Trophoblast cell (in vitro differentiated cells and primary cell): ENCODE measurements around the gene TMEM126B.

Experiments
- DNase-seq, 2 donors: peaks; one replicate each; pipeline ENCODE4 v3.0.0-alpha.2; 2016
- H2AFZ ChIP-seq: 2 replicates; pipeline ENCODE4 v1.6.1; 2013; ENCODE audit warnings: low read length, moderate library complexity, mild to moderate bottlenecking; ENCODE audit not compliant: insufficient read depth, poor library complexity
- H2AK5ac ChIP-seq: 2 replicates; pipeline ENCODE4 v1.6.1; 2013; ENCODE audit warnings: mild to moderate bottlenecking, low read length
- H2BK120ac ChIP-seq: 2 replicates; pipeline ENCODE4 v1.6.1; 2013; ENCODE audit warnings: low read length, mild to moderate bottlenecking, moderate library complexity; ENCODE audit not compliant: insufficient read depth, poor library complexity
- H2BK12ac ChIP-seq: 2 replicates; pipeline ENCODE4 v1.6.1; 2013; ENCODE audit warnings: mild to moderate bottlenecking, low read length, moderate library complexity
- H2BK5ac ChIP-seq: 2 replicates; pipeline ENCODE4 v1.6.1; 2013; ENCODE audit warnings: low read length, low read depth, moderate library complexity, mild to moderate bottlenecking; ENCODE audit not compliant: poor library complexity
- H3K14ac ChIP-seq: 2 replicates; pipeline ENCODE4 v1.6.1; 2013; ENCODE audit warnings: mild to moderate bottlenecking, low read length
- H3K18ac ChIP-seq: 2 replicates; pipeline ENCODE4 v1.6.1; 2013; ENCODE audit warnings: mild to moderate bottlenecking, low read length
- H3K23ac ChIP-seq: 2 replicates; pipeline ENCODE4 v1.6.1; 2013; ENCODE audit warnings: low read length
- H3K27ac ChIP-seq: 2 replicates; pipeline ENCODE4 v1.5.1; 2013; ENCODE audit warnings: low read depth, mild to moderate bottlenecking, inconsistent platforms, low read length, moderate library complexity
- H3K27me3 ChIP-seq: 2 replicates; pipeline ENCODE4 v1.6.1; 2013; ENCODE audit warnings: inconsistent platforms, mild to moderate bottlenecking, low read length, moderate library complexity; ENCODE audit not compliant: insufficient read depth
- H3K36me3 ChIP-seq, 2 experiments: 1 replicate in 1 of 2; 2 replicates in 1 of 2; pipeline ENCODE4 v1.6.1; 2013; ENCODE audit warnings: low read length in 2 of 2, mild to moderate bottlenecking in 2 of 2, moderate library complexity in 1 of 2; ENCODE audit not compliant: insufficient read depth in 2 of 2, control insufficient read depth in 1 of 2
- H3K4ac ChIP-seq: 2 replicates; pipeline ENCODE4 v1.6.1; 2013; ENCODE audit warnings: low read depth, mild to moderate bottlenecking, low read length, moderate library complexity
- H3K4me1 ChIP-seq, 2 experiments: 1 replicate in 1 of 2; 2 replicates in 1 of 2; pipeline ENCODE4 v1.6.1; 2013; ENCODE audit warnings: low read length in 2 of 2, mild to moderate bottlenecking in 2 of 2, moderate library complexity in 1 of 2; ENCODE audit not compliant: insufficient read depth in 2 of 2, control insufficient read depth in 1 of 2
- H3K4me2 ChIP-seq: 2 replicates; pipeline ENCODE4 v1.6.1; 2013; ENCODE audit warnings: inconsistent platforms, mild to moderate bottlenecking, low read length, moderate library complexity
- H3K4me3 ChIP-seq: 2 replicates; pipeline ENCODE4 v1.5.1; 2013; ENCODE audit warnings: mild to moderate bottlenecking, low read depth, low read length, inconsistent platforms
- H3K79me1 ChIP-seq: one replicate; pipeline ENCODE4 v1.6.1; 2013; ENCODE audit warnings: low read length
- H3K79me2 ChIP-seq: 2 replicates; pipeline ENCODE4 v1.6.1; 2013; ENCODE audit warnings: low read length, mild to moderate bottlenecking; ENCODE audit not compliant: control insufficient read depth, insufficient read depth, poor library complexity
- H3K9ac ChIP-seq: 2 replicates; pipeline ENCODE4 v1.6.1; 2013; ENCODE audit warnings: mild to moderate bottlenecking, low read length
- H3K9me3 ChIP-seq: 2 replicates; pipeline ENCODE4 v1.6.1; 2013; ENCODE audit warnings: low read depth, mild to moderate bottlenecking, control low read depth, inconsistent platforms, low read length; ENCODE audit not compliant: insufficient read depth
- H4K12ac ChIP-seq: 2 replicates; pipeline ENCODE4 v1.6.1; 2013; ENCODE audit warnings: low read depth, mild to moderate bottlenecking, low read length, moderate library complexity
- H4K8ac ChIP-seq: 2 replicates; pipeline ENCODE4 v1.6.1; 2013; ENCODE audit warnings: low read depth, mild to moderate bottlenecking, low read length, moderate library complexity
- H4K91ac ChIP-seq: one replicate; pipeline ENCODE4 v1.6.1; 2013; ENCODE audit warnings: low read depth, mild to moderate bottlenecking, low read length, moderate library complexity
- WGBS: extraction: QIAGEN DNeasy Blood & Tissue Kit; methylation state at CpG from one replicate; pipeline ENCODE4 v1.1.7; 2013; ENCODE audit warnings: missing lambda C conversion rate; ENCODE audit not compliant: insufficient read length, insufficient coverage; ENCODE audit errors: extremely low coverage; 5-methylcytosine and 5-hydroxymethylcytosine counted together

The TMEM126B gene

GRCh38 chr11:85656777-85657176, 28.4 kb downstream of the TMEM126B start:
- H2AK5ac ChIP-seq, result no peak overlapping the region
- H4K91ac ChIP-seq, result no peak overlapping the region
- H2BK120ac ChIP-seq, result no peak overlapping the region
- no peak overlapping the region for H3K23ac ChIP-seq
- no peak overlapping the region for H4K8ac ChIP-seq
- no peak overlapping the region for H2BK12ac ChIP-seq
- no peak overlapping the region for H3K4me2 ChIP-seq
- no peak overlapping the region for H3K27ac ChIP-seq
- DNase-seq, result no peak
- no peak overlapping the region for H2AFZ ChIP-seq
- no CpG with 5 or more reads among the region's 1 CpG for WGBS
- no peak overlapping the region for H3K9ac ChIP-seq
- H3K4ac ChIP-seq, result no peak overlapping the region
- no peaks in the 10 kb centered on the region for H3K9me3 ChIP-seq
- H3K18ac ChIP-seq, result no peak overlapping the region
- H3K27me3 ChIP-seq, result no peaks in the 10 kb centered on the region
- peaks cover 0 to 4% of the 10 kb centered on the region in 2 experiments for H3K36me3 ChIP-seq
- H3K79me2 ChIP-seq, result no peaks in the 10 kb centered on the region
- H3K79me1 ChIP-seq, result no peaks in the 10 kb centered on the region
- no peaks in the 10 kb centered on the region for H3K4me1 ChIP-seq
- H3K4me3 ChIP-seq, result no peak overlapping the region
- H2BK5ac ChIP-seq, result no peak overlapping the region
- H4K12ac ChIP-seq, result no peak overlapping the region
- no peak overlapping the region for H3K14ac ChIP-seq

- H3K4ac ChIP-seq, result no peak overlapping the region
- H2AFZ ChIP-seq, result no peak overlapping the region
- no peak overlapping the region for H4K12ac ChIP-seq
- no peak overlapping the region for H3K9ac ChIP-seq
- H3K4me2 ChIP-seq, result no peak overlapping the region
- H3K27ac ChIP-seq, result no peak overlapping the region
- no peak for DNase-seq
- peaks cover 3% of the 10 kb centered on the region for H3K79me2 ChIP-seq
- H3K18ac ChIP-seq, result no peak overlapping the region
- H3K14ac ChIP-seq, result no peak overlapping the region
- no peak overlapping the region for H3K4me3 ChIP-seq
- no peaks in the 10 kb centered on the region for H3K9me3 ChIP-seq
- no CpG with 5 or more reads among the region's 1 CpG for WGBS
- H2AK5ac ChIP-seq, result no peak overlapping the region
- H2BK5ac ChIP-seq, result no peak overlapping the region
- H3K23ac ChIP-seq, result no peak overlapping the region
- H2BK120ac ChIP-seq, result no peak overlapping the region
- no peaks in the 10 kb centered on the region for H3K27me3 ChIP-seq
- H4K91ac ChIP-seq, result no peak overlapping the region
- H2BK12ac ChIP-seq, result no peak overlapping the region
- no peaks in the 10 kb centered on the region for H3K4me1 ChIP-seq
- H4K8ac ChIP-seq, result no peak overlapping the region
- H3K36me3 ChIP-seq, result peaks cover 0 to 4% of the 10 kb centered on the region in 2 experiments
- H3K79me1 ChIP-seq, result no peaks in the 10 kb centered on the region
Measured at GRCh38 chr11:85658180-85658579, 29.8 kb downstream of the TMEM126B start.

GRCh38 chr11:85661972-85662664, 33.7 kb downstream of the TMEM126B start:
- peak overlapping the region; percentile 47 for H3K4me2 ChIP-seq
- H3K9me3 ChIP-seq, result no peaks in the 10 kb centered on the region
- no peak overlapping the region for H3K14ac ChIP-seq
- no peak overlapping the region for H4K91ac ChIP-seq
- no peak overlapping the region for H4K12ac ChIP-seq
- no peak overlapping the region for H2AFZ ChIP-seq
- no peak overlapping the region for H2BK12ac ChIP-seq
- H3K4me1 ChIP-seq, result no peaks in the 10 kb centered on the region
- H3K4me3 ChIP-seq, result no peak overlapping the region
- no peak overlapping the region for H3K18ac ChIP-seq
- DNase-seq, result no peak
- no peak overlapping the region for H2AK5ac ChIP-seq
- no peak overlapping the region for H3K27ac ChIP-seq
- H3K36me3 ChIP-seq, result peaks cover 0 to 1% of the 10 kb centered on the region in 2 experiments
- H4K8ac ChIP-seq, result no peak overlapping the region
- H3K4ac ChIP-seq, result peak overlapping the region; percentile 97
- peaks cover 11% of the 10 kb centered on the region for H3K79me1 ChIP-seq
- peaks cover 17% of the 10 kb centered on the region for H3K79me2 ChIP-seq
- no peak overlapping the region for H2BK5ac ChIP-seq
- H2BK120ac ChIP-seq, result no peak overlapping the region
- H3K27me3 ChIP-seq, result no peaks in the 10 kb centered on the region
- no peak overlapping the region for H3K23ac ChIP-seq
- no CpG with 5 or more reads among the region's 4 CpGs for WGBS
- H3K9ac ChIP-seq, result no peak overlapping the region

DNA sequence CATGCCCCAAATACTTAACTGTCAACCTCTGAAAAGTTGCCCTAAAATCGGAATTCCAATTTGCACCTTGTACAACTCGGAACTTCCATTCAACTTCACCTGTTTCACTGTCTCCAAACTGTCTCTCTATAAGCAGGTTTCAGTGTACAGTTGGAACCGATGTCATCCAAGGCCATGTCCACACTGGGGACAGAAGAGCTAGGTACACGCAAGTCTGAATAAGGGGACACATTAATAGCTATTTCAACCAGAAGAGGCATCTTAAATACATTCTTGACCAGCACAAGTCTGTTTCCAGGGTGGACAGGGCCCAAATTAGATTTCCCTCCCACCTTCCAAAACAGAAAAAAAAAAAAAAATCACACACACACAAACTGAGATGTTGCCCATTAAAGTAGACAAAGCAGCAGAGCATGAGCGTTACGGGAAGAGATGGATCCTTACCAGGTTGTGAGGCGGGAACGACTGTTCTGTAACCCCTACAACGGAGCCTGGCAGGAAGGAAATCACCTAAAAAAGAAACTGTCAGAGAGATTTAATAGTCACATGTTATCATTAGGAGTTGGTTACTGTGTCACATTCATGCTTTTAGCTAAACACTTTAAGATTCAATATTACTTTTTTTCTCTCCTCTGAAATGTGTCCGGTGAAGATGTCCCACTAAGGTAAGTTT, 34.8 kb downstream of the TMEM126B start:
- Histone ChIP-seq H3K9me3 (no peaks in the 10 kb centered on the region), H3K27me3 (no peaks in the 10 kb centered on the region), H2BK5ac (no peak overlapping the region), H3K4me2 (peak overlapping the region; percentile 89), H3K9ac (peak overlapping the region; percentile 98), H3K18ac (no peak overlapping the region), H4K8ac (no peak overlapping the region), H3K14ac (no peak overlapping the region), H3K4me3 (peak overlapping the region; percentile 94), H4K91ac (no peak overlapping the region), H4K12ac (no peak overlapping the region), H2AFZ (no peak overlapping the region), H2AK5ac (no peak overlapping the region), H2BK12ac (no peak overlapping the region), H3K27ac (no peak overlapping the region), H3K79me2 (peaks cover 17% of the 10 kb centered on the region), H3K4me1 (no peaks in the 10 kb centered on the region), H3K23ac (peak overlapping the region; percentile 11), H2BK120ac (no peak overlapping the region), H3K36me3 (no peaks in the 10 kb centered on the region), H3K79me1 (peaks cover 11% of the 10 kb centered on the region), H3K4ac (peak overlapping the region; percentile 98)
- WGBS, result no CpG with 5 or more reads among the region's 10 CpGs
- no peak for DNase-seq
